ENCODE measurements around the gene KIDINS220.

GRCh38 chr2:8884812-8885211 is 47.4 kb upstream of the KIDINS220 start:
- no peak for TF ChIP-seq YY1 (IDR thresholded peaks at IDR 0.05)
- TF ChIP-seq REST (IDR thresholded peaks at IDR 0.05), result no peak
- TF ChIP-seq CTCF (IDR thresholded peaks at IDR 0.05; ENCODE audit: low read depth, low read length, missing input control), result no peak
- no peak for TF ChIP-seq JUND (IDR thresholded peaks at IDR 0.05)
- no peak for TF ChIP-seq ATF3 (IDR thresholded peaks at IDR 0.05)
